Measurements from ENCODE around the gene RBM28. TPM values are rescaled to one million over a fixed set of nuclear protein-coding genes. Genes with fewer than 3 reads are reported as not detected.

RBM28 gene
- total and polyA plus RNA-seq, 8 donors: 10.9 to 31.8 (median 16.9) TPM

DNA sequence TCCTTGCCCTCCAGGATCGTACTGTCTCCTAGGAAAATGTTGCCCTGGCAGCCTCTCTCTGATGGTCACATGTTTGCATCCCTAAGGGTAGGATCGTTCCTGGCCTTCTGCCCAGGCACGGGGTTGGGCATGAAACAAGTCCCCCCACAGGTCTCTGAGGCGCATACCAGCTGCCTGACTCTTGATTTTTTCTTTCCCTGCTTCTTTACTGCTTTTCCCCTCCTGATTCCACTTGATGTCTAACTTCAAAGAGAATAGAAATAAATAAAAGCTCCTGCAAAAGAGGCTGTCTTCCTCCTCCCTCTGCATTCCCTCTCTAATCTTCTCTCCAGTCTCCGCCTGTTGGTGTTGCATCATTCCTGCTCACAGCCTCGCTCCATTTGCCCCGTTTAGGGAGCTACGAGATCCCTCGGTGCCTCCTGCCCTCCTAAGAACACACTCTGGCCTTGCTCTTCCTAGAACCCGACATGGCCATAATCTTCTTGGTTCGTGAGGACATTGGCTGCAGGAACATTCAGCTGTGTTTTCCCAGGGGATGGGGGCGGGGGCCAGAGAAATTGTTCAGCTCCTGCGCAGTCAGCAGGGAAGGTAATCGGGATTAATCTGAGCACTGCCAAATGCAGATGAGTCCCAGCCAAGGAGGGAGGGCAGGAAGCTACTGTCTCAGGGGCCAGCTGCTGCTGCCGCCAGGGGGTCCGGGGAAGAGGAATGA, 76.7 kb downstream of the RBM28 start:
- DNase-seq (peak in 5 of 6 donors; percentile 33 to 71 (median 64)), ATAC-seq (peak; percentile 63 to 81 (median 69)), FAIRE-seq (no peak)
- intact Hi-C loops (cut with DNase I): no loop called here
- peak overlapping the region in 1 of 4 donors; percentile 32 for H3K27ac ChIP-seq
- TF ChIP-seq, protein P1, sequence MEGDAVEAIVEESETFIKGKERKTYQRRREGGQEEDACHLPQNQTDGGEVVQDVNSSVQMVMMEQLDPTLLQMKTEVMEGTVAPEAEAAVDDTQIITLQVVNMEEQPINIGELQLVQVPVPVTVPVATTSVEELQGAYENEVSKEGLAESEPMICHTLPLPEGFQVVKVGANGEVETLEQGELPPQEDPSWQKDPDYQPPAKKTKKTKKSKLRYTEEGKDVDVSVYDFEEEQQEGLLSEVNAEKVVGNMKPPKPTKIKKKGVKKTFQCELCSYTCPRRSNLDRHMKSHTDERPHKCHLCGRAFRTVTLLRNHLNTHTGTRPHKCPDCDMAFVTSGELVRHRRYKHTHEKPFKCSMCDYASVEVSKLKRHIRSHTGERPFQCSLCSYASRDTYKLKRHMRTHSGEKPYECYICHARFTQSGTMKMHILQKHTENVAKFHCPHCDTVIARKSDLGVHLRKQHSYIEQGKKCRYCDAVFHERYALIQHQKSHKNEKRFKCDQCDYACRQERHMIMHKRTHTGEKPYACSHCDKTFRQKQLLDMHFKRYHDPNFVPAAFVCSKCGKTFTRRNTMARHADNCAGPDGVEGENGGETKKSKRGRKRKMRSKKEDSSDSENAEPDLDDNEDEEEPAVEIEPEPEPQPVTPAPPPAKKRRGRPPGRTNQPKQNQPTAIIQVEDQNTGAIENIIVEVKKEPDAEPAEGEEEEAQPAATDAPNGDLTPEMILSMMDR (IDR thresholded peaks at IDR 0.05): no peak
- peaks cover 0 to 11% (median 0%) of the 10 kb centered on the region in 4 donors for H3K27me3 ChIP-seq
- no peaks in the 10 kb centered on the region for H3K36me3 ChIP-seq
- 8 to 11% methylated on average over 16 of the region's 16 CpGs for WGBS, 2 donors
- H3K4me1 ChIP-seq: peaks cover 7 to 15% (median 9%) of the 10 kb centered on the region in 3 donors
- no peaks in the 10 kb centered on the region for H3K9me3 ChIP-seq
- H3K4me3 ChIP-seq: peak overlapping the region in 1 of 4 donors; percentile 20

DNA sequence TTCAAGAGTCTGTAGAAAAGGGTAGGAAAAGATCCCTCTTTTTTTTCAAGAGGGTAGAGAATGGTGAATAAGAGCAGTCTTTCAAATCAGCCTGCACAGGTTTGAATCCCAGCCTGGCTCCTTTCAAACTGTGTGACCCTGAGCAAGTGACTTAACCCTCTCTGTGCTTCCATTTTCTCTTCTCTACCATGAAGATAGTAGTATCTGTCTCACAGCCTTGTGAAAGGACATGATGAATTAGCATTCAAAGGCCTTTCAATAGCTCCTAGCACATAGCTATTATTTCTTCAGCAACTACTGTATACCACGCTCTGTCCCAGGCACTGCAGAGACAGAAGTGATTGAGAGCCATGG, 77.2 kb downstream of the RBM28 start:
- Histone ChIP-seq H3K27me3 (peaks cover 0 to 11% (median 0%) of the 10 kb centered on the region in 4 donors), H3K9me3 (no peaks in the 10 kb centered on the region), H3K27ac (no peak overlapping the region), H3K4me3 (no peak overlapping the region), H3K4me1 (peaks cover 7 to 15% (median 9%) of the 10 kb centered on the region in 3 donors), H3K36me3 (no peaks in the 10 kb centered on the region)
- peak in 1 of 4 donors; percentile 14 for ATAC-seq
- WGBS, 2 donors: 79 to 82% methylated on average over 1 of the region's 1 CpG
- FAIRE-seq: no peak
- TF ChIP-seq, protein P1 (IDR thresholded peaks at IDR 0.05): no peak
- intact Hi-C loops (cut with DNase I): no loop called here
- no peak for DNase-seq

DNA sequence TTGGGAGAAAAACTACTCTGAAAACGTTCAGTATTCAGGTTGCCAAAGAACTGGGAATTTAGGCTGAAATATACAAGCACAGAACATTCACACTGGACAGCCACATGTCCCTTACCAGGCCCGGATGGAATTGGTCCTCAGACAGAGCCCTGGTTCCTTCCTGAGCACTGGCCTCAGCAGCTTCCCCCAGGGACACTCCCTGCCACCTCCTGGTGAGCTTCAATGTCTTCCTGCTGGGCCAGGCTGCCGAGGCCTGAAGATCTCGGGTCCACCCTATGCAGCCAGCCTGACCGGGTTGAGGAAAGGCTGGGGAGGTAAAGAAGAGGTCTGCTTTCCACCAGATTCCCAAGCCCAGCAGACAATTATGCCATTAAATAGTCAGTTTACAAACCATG, 77.8 kb downstream of the RBM28 start:
- no peaks in the 10 kb centered on the region for H3K9me3 ChIP-seq
- no peak overlapping the region for H3K4me3 ChIP-seq
- TF ChIP-seq, protein P1 (IDR thresholded peaks at IDR 0.05): no peak
- intact Hi-C loops (cut with DNase I): no loop called here
- peaks cover 7 to 15% (median 9%) of the 10 kb centered on the region in 3 donors for H3K4me1 ChIP-seq
- H3K27me3 ChIP-seq: peaks cover 0 to 10% (median 0%) of the 10 kb centered on the region in 4 donors
- no peak overlapping the region for H3K27ac ChIP-seq
- 62 to 68% methylated on average over 5 of the region's 5 CpGs for WGBS, 2 donors
- no peak for ATAC-seq
- FAIRE-seq: no peak
- H3K36me3 ChIP-seq: no peaks in the 10 kb centered on the region
- DNase-seq: no peak

DNA sequence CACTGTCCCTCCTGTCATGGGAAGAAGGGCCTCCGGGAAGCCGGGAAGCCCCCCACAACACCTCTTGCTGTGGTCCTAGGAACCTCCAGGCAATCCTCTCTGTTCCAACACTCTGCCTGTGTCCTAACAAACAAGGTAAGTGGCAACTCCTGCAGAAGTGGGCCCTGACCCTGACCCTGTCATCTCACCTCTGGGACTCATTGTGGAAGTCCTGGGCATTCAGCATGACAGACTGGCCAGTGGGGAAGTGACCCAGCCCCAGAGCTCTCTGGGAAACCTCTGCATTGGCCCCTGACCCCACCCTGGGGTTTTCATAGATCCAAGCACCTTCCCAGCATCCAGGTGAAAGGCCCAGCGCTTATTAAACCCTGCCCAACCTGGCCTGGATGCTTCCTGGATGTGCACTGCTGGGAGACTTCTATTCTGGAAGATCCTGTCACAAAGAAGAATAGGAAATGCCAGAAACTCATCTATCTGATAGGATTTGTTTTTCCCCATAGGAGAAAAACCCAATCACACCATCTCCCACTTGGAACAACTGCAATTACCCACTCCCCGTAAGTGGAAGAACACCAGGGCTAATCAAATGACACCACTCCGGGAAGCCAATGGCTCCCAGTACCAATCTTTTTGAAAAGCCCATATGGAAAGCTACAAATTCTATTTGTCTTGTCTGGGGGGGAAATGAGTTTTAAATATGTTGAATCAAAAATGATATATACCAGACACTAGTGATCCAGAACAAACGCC, 78.4 kb downstream of the RBM28 start:
- ATAC-seq (no peak), DNase-seq (no peak), FAIRE-seq (no peak)
- H3K4me3 ChIP-seq: no peak overlapping the region
- H3K27me3 ChIP-seq: peaks cover 0 to 4% (median 0%) of the 10 kb centered on the region in 4 donors
- H3K27ac ChIP-seq: no peak overlapping the region
- intact Hi-C loops (cut with DNase I): no loop called here
- no peaks in the 10 kb centered on the region for H3K9me3 ChIP-seq
- H3K4me1 ChIP-seq: peaks cover 7 to 15% (median 9%) of the 10 kb centered on the region in 3 donors
- TF ChIP-seq, protein P1 (IDR thresholded peaks at IDR 0.05): no peak
- WGBS, 2 donors: 89 to 96% methylated on average over 6 of the region's 6 CpGs
- no peaks in the 10 kb centered on the region for H3K36me3 ChIP-seq

Data from pancreas (tissue), 10 donors.